Esophagus mucosa (tissue), 1 donor: Measurements from ENCODE around the gene SRP14. TPM values are rescaled to one million over a fixed set of nuclear protein-coding genes. Genes with fewer than 3 reads are reported as not detected.
"Not testable (repeated sequence)": the region's sequence is repeated elsewhere in the genome, so short reads cannot be mapped to it uniquely, and the experiment has no call there.

Source experiments
- ATAC-seq: fragments of 200-7000 bp; cut with Tn5 transposase; one replicate; pipeline ENCODE4 v1.9.1; 2020
- total RNA-seq: library from RNA; stranded (reverse); gene quantifications from one replicate; pipeline ENCODE4 v1.2.4, GENCODE V29; 2023
- donor health status: DM: yes; HTN: yes; CAD: no.

SRP14 gene
- total RNA-seq, 1 donor from 2014 or later, result 99.7 TPM

- ATAC-seq, result no peak
Observed at GRCh38 chr15:40048926-40049475, 10.0 kb upstream of the SRP14 start.

- ATAC-seq, result no peak
Observed at GRCh38 chr15:40048211-40048792, 9.3 kb upstream of the SRP14 start.

- peak; percentile 57 for ATAC-seq
Observed at GRCh38 chr15:40047415-40048210, 8.6 kb upstream of the SRP14 start.

- ATAC-seq, result peak; percentile 56
Observed at GRCh38 chr15:40046721-40047414, 7.9 kb upstream of the SRP14 start.

- peak; percentile 1 for ATAC-seq
Observed at GRCh38 chr15:40045572-40046217, 6.7 kb upstream of the SRP14 start.

- ATAC-seq, result peak; percentile 85
Observed at GRCh38 chr15:40044717-40045571, 6.0 kb upstream of the SRP14 start.

GRCh38 chr15:40043927-40044716 is 5.1 kb upstream of the SRP14 start:
- no peak for ATAC-seq

GRCh38 chr15:40042791-40043320 is 3.9 kb upstream of the SRP14 start:
- no peak for ATAC-seq

GRCh38 chr15:40040770-40041169 is 1.8 kb upstream of the SRP14 start:
- no peak for ATAC-seq

GRCh38 chr15:40040293-40040635 is 1.3 kb upstream of the SRP14 start:
- ATAC-seq, result no peak

GRCh38 chr15:40038275-40038637 is 725 bp downstream of the SRP14 start:
- ATAC-seq, result peak; percentile 2

GRCh38 chr15:40037721-40038120 is 1.3 kb downstream of the SRP14 start:
- no peak for ATAC-seq

GRCh38 chr15:40035182-40035581 is 3.8 kb downstream of the SRP14 start:
- not testable (repeated sequence) for ATAC-seq

- no peak for ATAC-seq
Observed at GRCh38 chr15:40034186-40034946, 4.6 kb downstream of the SRP14 start.

GRCh38 chr15:40032125-40032839 is 6.7 kb downstream of the SRP14 start:
- peak; percentile 44 for ATAC-seq

GRCh38 chr15:40031300-40031699 is 7.7 kb downstream of the SRP14 start:
- no peak for ATAC-seq

- ATAC-seq, result peak; percentile 58
Observed at GRCh38 chr15:40029979-40030893, 8.7 kb downstream of the SRP14 start.

- ATAC-seq, result no peak
Observed at GRCh38 chr15:40028853-40029252, 10.1 kb downstream of the SRP14 start.
